Stimulated activated CD8-positive, alpha-beta memory T cell treated with anti-CD3 and anti-CD28 coated beads, Interleukin-4, amount 100 ng/mL, for 48 hours (primary cell): ENCODE data around the gene ZSCAN12.

ENCODE experiments used
- DNase-seq: peaks from one replicate; pipeline ENCODE4 v3.0.0-alpha.2; 2020

Gene ZSCAN12

GRCh38 chr6:28353356-28353755, 46.2 kb downstream of the ZSCAN12 start:
- no peak for DNase-seq

GRCh38 chr6:28351493-28351925, 48.0 kb downstream of the ZSCAN12 start:
- no peak for DNase-seq

GRCh38 chr6:28351087-28351486, 48.5 kb downstream of the ZSCAN12 start:
- DNase-seq: no peak

- DNase-seq: peak; percentile 91
Observed at GRCh38 chr6:28349892-28350737, 49.4 kb downstream of the ZSCAN12 start, which contains the start of gene ZKSCAN3. Gene ZKSCAN3 (plus strand): TSS chr6:28349947. CDS start chr6:28359587, 9,640 bp downstream.

GRCh38 chr6:28349344-28349891, 50.1 kb downstream of the ZSCAN12 start:
- DNase-seq: no peak

GRCh38 chr6:28347119-28347518, 52.4 kb downstream of the ZSCAN12 start:
- DNase-seq: no peak

DNA sequence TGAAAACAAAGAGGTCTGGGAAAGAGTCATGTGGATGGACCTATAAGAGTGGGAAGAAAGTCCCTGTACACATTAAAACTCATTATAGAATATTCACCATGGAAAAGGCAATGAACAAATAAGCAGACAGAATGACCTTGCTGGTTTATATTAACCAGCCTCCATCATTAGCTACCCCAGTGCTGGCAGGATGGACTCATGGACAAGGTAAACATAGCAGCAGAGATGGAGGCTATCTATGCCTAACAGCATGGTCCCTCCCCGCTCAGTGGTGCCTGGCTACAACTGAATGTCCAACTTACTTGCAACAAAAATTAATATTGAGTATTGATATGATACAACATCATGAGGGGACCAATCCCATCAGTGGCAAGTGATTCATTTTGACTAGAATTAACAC, 54.3 kb downstream of the ZSCAN12 start:
- DNase-seq: no peak

GRCh38 chr6:28343898-28344677, 55.5 kb downstream of the ZSCAN12 start:
- DNase-seq: no peak

- DNase-seq: no peak
Observed at GRCh38 chr6:28340310-28341095, 59.0 kb downstream of the ZSCAN12 start.

DNA sequence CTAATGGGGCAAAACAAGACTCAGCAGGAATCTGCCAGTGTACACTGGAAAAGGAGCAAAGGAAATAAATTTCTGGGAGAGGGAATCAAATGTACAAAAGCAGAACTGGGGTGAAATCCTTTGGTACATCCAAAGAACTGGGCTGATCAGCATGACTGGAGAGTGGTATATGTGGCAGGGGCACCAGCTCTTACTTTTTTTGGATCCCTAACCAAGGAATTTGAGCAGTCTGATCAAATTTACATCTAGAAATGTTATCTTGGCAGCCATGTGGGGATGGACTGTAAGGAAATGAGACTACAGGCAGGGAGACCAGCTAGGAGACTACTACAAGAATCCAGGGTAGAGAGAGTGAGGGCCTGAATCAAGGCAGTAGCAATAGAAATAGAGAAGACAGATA, 62.4 kb downstream of the ZSCAN12 start:
- no peak for DNase-seq

DNA sequence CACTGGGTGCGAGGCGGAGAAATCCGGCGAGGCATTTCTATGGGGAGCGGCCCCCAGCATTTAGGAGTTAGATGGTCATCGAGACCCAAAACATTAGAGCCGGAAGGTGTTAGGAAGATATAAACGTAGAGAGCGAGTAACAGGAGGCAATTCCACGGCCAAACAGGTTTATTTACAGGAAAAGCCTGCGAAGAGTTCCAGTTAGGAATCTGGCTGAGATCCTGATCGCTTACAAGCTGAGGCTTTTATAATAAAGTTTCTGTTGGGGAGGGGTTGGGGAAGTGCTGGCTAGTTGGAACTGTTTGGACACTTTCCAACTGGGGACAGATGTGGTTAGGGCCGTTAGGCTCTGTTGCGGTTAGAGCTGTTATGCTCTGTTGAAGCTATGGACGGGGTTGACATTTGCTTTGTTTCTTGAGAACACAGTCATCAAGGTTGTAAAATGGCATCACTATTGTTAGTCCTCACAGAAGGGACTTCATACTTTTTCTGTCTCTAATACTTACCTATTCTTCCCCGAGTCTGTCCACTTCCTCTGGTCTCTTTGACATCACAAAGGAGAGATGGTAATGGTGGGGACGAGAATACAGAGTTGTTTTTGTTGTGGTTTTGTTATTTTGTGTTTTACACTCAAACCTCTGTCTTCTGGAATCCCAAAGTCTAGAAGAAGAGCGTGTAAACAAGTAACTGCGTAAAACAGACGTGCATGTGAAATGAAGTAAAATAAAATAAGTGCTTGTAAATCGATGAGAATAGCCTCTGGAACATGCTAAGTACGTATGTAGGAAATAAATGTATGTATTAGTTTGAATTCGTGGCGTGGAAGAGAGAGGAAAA, 63.0 kb downstream of the ZSCAN12 start:
- DNase-seq: peak; percentile 38

DNA sequence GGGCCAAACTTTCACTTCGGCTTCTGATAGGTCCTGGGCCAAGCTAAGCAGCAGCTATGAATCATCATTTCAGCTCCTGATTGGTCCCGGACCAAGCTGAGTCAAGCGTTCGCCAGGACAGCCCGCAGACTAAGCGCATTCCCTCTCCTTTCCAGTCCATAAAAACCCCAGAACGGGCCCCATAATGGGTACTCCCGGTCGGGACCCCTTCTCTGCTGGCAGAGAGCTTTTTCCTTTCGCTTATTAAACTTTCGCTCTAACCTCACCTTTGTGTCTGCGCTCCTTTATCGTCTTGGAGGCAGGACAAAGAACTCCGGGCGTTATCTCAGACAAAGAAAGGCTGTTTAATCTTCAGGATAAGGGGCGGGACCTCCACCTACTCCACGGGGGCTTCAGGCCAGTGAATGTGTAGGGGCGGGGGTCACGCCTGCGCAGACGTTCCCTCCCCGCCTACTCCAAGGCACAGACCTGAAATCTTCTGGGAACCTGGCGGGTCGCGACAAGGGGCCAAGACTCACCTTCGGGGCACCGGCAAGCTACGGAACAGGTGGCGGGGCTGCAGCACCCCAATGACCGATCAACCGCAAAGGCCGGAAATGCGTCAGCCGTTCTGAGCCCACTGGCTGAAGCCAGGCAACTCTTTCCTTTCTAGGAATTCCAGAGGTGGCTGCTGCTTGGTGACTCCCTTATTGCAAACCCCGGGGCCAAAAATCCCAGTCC, 63.8 kb downstream of the ZSCAN12 start, which contains the start of gene ZSCAN31:
ZSCAN31 (minus strand) TSS at position 585 of the 720 bp plus-strand sequence. CDS start 6,465 bp downstream, outside the sequence.
- peak; percentile 82 for DNase-seq

DNA sequence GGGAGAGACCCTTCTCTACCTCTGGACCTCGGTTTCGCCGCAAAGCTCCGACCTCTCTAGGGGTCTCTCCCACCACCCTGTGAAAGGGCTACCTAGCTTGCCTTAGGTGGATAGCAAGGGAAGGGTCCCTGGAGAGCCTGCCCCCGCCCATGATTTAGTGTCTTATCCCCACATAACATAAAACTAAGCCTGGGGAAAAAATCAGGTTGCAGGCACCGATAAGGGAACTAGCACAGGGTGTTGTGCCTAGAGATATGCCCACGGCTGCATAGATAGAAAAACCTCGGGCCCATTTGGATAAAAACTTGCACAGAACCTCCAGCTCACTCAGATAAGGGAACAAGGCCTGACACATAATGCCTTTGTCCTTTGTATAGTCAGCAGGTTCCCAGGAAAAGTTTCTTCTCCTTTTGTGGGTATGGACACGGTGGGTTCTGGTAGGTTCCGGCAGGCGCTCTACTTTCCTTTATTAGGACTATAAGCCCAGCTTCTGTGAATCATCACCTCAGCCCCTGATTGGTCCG, 64.4 kb downstream of the ZSCAN12 start:
- DNase-seq: no peak

- no peak for DNase-seq
Observed at GRCh38 chr6:28334286-28335039, 65.1 kb downstream of the ZSCAN12 start.

DNA sequence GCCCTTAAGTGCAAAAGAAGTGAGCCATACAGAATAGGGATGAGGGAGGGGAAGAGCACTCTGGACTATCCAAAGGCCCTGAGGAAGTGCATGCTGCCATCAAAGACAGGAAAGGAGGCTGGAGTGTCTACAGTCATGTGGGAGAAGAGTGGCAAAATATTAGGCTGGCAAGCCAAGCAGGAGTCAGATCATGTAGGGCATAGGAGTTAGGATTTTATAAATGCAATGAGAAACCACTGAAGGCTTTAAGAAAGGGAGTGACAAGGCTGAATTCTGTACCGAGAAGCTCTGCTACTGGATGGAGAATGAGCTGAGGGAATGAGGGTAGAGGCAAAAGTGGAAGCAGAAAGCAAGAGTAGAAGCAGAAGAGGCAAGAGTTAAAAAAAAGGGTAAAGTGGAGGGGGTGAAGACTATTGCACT, 65.9 kb downstream of the ZSCAN12 start:
- DNase-seq: no peak

- no peak for DNase-seq
Observed at GRCh38 chr6:28333047-28333446, 66.5 kb downstream of the ZSCAN12 start.

GRCh38 chr6:28330041-28330440, 69.5 kb downstream of the ZSCAN12 start:
- no peak for DNase-seq
